T-helper 1 cell treated with Interleukin-12 subunit alpha and Interleukin-12 subunit beta and Interleukin-4 antibody, amounts not matched to agents 30 μg/mL and 1 μg/mL, for 36 hours (primary cell): Measurements from ENCODE around the gene OOSP4B.
"Not testable (repeated sequence)": the region's sequence is repeated elsewhere in the genome, so short reads cannot be mapped to it uniquely, and the experiment has no call there.

Experiments
- H3K27ac Mint-ChIP-seq: one replicate; pipeline ENCODE4 v1.8.0; 2021; ENCODE audit warnings: mild to moderate bottlenecking, mixed read lengths
- H3K27me3 Mint-ChIP-seq: one replicate; pipeline ENCODE4 v1.8.0; 2021; ENCODE audit warnings: low read depth, mixed read lengths
- H3K36me3 Mint-ChIP-seq: one replicate; pipeline ENCODE4 v1.8.0; 2021; ENCODE audit warnings: low read depth, mixed read lengths
- H3K4me1 Mint-ChIP-seq: one replicate; pipeline ENCODE4 v1.8.0; 2021; ENCODE audit warnings: low read depth, mixed read lengths
- H3K4me3 Mint-ChIP-seq: one replicate; pipeline ENCODE4 v1.8.0; 2021; ENCODE audit warnings: mild to moderate bottlenecking, moderate library complexity, mixed read lengths
- H3K9me3 Mint-ChIP-seq: one replicate; pipeline ENCODE4 v1.8.0; 2021; ENCODE audit warnings: mixed read lengths

The OOSP4B gene

GRCh38 chr11:60016881-60017280, at the start of gene OOSP4B:
Gene OOSP4B, plus strand, starts transcription at chr11:60017181.
- H3K27ac Mint-ChIP-seq, result no peak within 1 kb of the TSS
- H3K9me3 Mint-ChIP-seq, result no peaks in the 10 kb centered on the region
- H3K4me1 Mint-ChIP-seq, result no peaks in the 10 kb centered on the region
- H3K36me3 Mint-ChIP-seq, result no peaks in the 10 kb centered on the region
- no peak within 1 kb of the TSS for H3K4me3 Mint-ChIP-seq
- H3K27me3 Mint-ChIP-seq, result no peaks in the 10 kb centered on the region

- no peak overlapping the region for H3K27ac Mint-ChIP-seq
- H3K4me3 Mint-ChIP-seq, result no peak overlapping the region
- no peaks in the 10 kb centered on the region for H3K27me3 Mint-ChIP-seq
- no peaks in the 10 kb centered on the region for H3K4me1 Mint-ChIP-seq
- H3K36me3 Mint-ChIP-seq, result no peaks in the 10 kb centered on the region
- no peaks in the 10 kb centered on the region for H3K9me3 Mint-ChIP-seq
Measured at GRCh38 chr11:59967677-59968394, 49.1 kb upstream of the OOSP4B start.

- H3K9me3 Mint-ChIP-seq, result no peaks in the 10 kb centered on the region
- H3K4me1 Mint-ChIP-seq, result no peaks in the 10 kb centered on the region
- no peaks in the 10 kb centered on the region for H3K27me3 Mint-ChIP-seq
- H3K4me3 Mint-ChIP-seq, result no peak overlapping the region
- H3K36me3 Mint-ChIP-seq, result no peaks in the 10 kb centered on the region
- H3K27ac Mint-ChIP-seq, result no peak overlapping the region
Measured at GRCh38 chr11:59968395-59968783, 48.6 kb upstream of the OOSP4B start.

GRCh38 chr11:59973097-59973496, 43.9 kb upstream of the OOSP4B start:
- Mint-ChIP-seq H3K4me1 (no peaks in the 10 kb centered on the region), H3K9me3 (no peaks in the 10 kb centered on the region), H3K27me3 (no peaks in the 10 kb centered on the region), H3K27ac (no peak overlapping the region), H3K4me3 (no peak overlapping the region), H3K36me3 (no peaks in the 10 kb centered on the region)

GRCh38 chr11:59981106-59981770, 35.7 kb upstream of the OOSP4B start:
- Mint-ChIP-seq H3K27ac (no peak overlapping the region), H3K9me3 (no peaks in the 10 kb centered on the region), H3K4me3 (no peak overlapping the region), H3K4me1 (no peaks in the 10 kb centered on the region), H3K27me3 (no peaks in the 10 kb centered on the region), H3K36me3 (no peaks in the 10 kb centered on the region)

GRCh38 chr11:59982037-59982436, 34.9 kb upstream of the OOSP4B start:
- H3K4me1 Mint-ChIP-seq, result not testable (repeated sequence)

GRCh38 chr11:59983212-59983611, 33.8 kb upstream of the OOSP4B start:
- H3K27me3 Mint-ChIP-seq, result no peaks in the 10 kb centered on the region
- H3K9me3 Mint-ChIP-seq, result no peaks in the 10 kb centered on the region
- no peak overlapping the region for H3K27ac Mint-ChIP-seq
- no peak overlapping the region for H3K4me3 Mint-ChIP-seq
- no peaks in the 10 kb centered on the region for H3K4me1 Mint-ChIP-seq
- no peaks in the 10 kb centered on the region for H3K36me3 Mint-ChIP-seq

More at GRCh38 chr11:59982037-59982436, 34.9 kb upstream of the OOSP4B start:
- not testable (repeated sequence) for H3K36me3 Mint-ChIP-seq, H3K9me3 Mint-ChIP-seq, H3K27me3 Mint-ChIP-seq, H3K4me3 Mint-ChIP-seq, H3K27ac Mint-ChIP-seq

- no peaks in the 10 kb centered on the region for H3K36me3 Mint-ChIP-seq
- no peaks in the 10 kb centered on the region for H3K27me3 Mint-ChIP-seq
- H3K27ac Mint-ChIP-seq, result no peak overlapping the region
- no peaks in the 10 kb centered on the region for H3K4me1 Mint-ChIP-seq
- no peaks in the 10 kb centered on the region for H3K9me3 Mint-ChIP-seq
- H3K4me3 Mint-ChIP-seq, result no peak overlapping the region
Measured at GRCh38 chr11:59984368-59984767, 32.6 kb upstream of the OOSP4B start.

- Mint-ChIP-seq H3K27ac (no peak overlapping the region), H3K27me3 (no peaks in the 10 kb centered on the region)
Measured at GRCh38 chr11:59990421-59990820, 26.6 kb upstream of the OOSP4B start.

GRCh38 chr11:59992425-59992824, 24.6 kb upstream of the OOSP4B start:
- Mint-ChIP-seq H3K27ac (no peak overlapping the region), H3K9me3 (peaks cover 19% of the 10 kb centered on the region), H3K4me1 (no peaks in the 10 kb centered on the region), H3K27me3 (no peaks in the 10 kb centered on the region), H3K36me3 (no peaks in the 10 kb centered on the region), H3K4me3 (no peak overlapping the region)

More at GRCh38 chr11:59990421-59990820, 26.6 kb upstream of the OOSP4B start:
- H3K9me3 Mint-ChIP-seq, result peaks cover 19% of the 10 kb centered on the region
- no peaks in the 10 kb centered on the region for H3K4me1 Mint-ChIP-seq
- H3K36me3 Mint-ChIP-seq, result no peaks in the 10 kb centered on the region
- no peak overlapping the region for H3K4me3 Mint-ChIP-seq

- Mint-ChIP-seq H3K4me1 (no peaks in the 10 kb centered on the region), H3K36me3 (no peaks in the 10 kb centered on the region), H3K9me3 (no peaks in the 10 kb centered on the region), H3K27ac (no peak overlapping the region), H3K4me3 (no peak overlapping the region), H3K27me3 (no peaks in the 10 kb centered on the region)
Measured at GRCh38 chr11:59997800-59998199, 19.2 kb upstream of the OOSP4B start.

GRCh38 chr11:59999691-60000090, 17.3 kb upstream of the OOSP4B start:
- no peaks in the 10 kb centered on the region for H3K36me3 Mint-ChIP-seq

GRCh38 chr11:60003729-60004128, 13.3 kb upstream of the OOSP4B start:
- Mint-ChIP-seq H3K27ac (no peak overlapping the region), H3K4me1 (no peaks in the 10 kb centered on the region), H3K4me3 (no peak overlapping the region), H3K9me3 (no peaks in the 10 kb centered on the region), H3K27me3 (no peaks in the 10 kb centered on the region), H3K36me3 (no peaks in the 10 kb centered on the region)

More at GRCh38 chr11:59999691-60000090, 17.3 kb upstream of the OOSP4B start:
- Mint-ChIP-seq H3K4me3 (no peak overlapping the region), H3K9me3 (no peaks in the 10 kb centered on the region), H3K4me1 (no peaks in the 10 kb centered on the region), H3K27ac (no peak overlapping the region), H3K27me3 (no peaks in the 10 kb centered on the region)

- Mint-ChIP-seq H3K36me3 (no peaks in the 10 kb centered on the region), H3K4me3 (no peak overlapping the region), H3K27me3 (no peaks in the 10 kb centered on the region), H3K27ac (no peak overlapping the region), H3K4me1 (no peaks in the 10 kb centered on the region), H3K9me3 (no peaks in the 10 kb centered on the region)
Measured at GRCh38 chr11:60005360-60005759, 11.6 kb upstream of the OOSP4B start.

GRCh38 chr11:60018058-60018457, 1.1 kb downstream of the OOSP4B start:
- H3K4me3 Mint-ChIP-seq, result no peak overlapping the region
- H3K9me3 Mint-ChIP-seq, result no peaks in the 10 kb centered on the region
- H3K27me3 Mint-ChIP-seq, result no peaks in the 10 kb centered on the region
- no peaks in the 10 kb centered on the region for H3K4me1 Mint-ChIP-seq
- no peak overlapping the region for H3K27ac Mint-ChIP-seq
- H3K36me3 Mint-ChIP-seq, result no peaks in the 10 kb centered on the region
